GM12875 (cell line): ENCODE data around the gene MGAT3.

Experiments
- H3K4me3 ChIP-seq: one replicate; pipeline ENCODE4 v1.5.1; 2011; ENCODE audit warnings: low read depth, low read length, control low read depth
- TF ChIP-seq, protein P1 (sequence below): IDR thresholded peaks from 2 replicates; pipeline ENCODE4 v1.5.1; 2011; ENCODE audit warnings: low read depth, mild to moderate bottlenecking, control low read depth, inconsistent platforms, low read length, moderate library complexity, borderline replicate concordance; ENCODE audit not compliant: insufficient read depth

MGAT3 gene

DNA sequence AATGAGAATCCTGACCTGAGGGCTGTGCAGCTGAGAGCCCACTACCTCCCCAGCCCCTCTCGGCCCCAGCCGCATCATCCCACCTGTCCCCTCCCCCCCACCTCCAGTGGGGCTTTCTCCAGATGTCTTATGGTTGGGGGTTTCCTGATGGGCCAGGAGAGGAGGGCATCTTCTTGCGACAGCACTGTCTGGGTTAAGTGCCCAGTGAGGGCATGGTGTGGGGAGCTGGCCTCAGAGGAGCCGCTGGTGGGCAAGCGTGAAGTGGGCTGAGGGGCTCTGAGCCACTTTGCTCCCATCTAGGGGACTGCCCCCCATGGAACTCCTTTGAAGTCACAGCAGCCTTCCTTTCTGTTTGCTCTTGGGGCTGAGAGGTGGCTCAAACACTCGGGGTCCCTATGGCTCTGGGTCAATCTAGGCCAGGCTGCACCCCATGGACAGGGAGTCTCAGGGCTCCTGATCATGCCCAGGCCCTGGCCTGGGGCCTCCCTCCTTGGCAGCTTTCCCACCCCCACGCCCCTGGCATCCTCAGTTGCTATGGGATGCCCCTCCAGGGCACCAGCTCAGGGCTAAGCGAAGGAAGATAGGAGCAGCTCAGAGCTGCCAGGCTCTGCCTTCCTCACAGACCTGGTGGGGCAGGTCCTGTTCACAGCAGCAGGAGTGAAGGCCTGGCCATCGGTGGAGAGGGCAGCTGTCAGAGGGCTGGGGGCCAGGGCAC lies 34.3 kb downstream of the MGAT3 start:
- no peak overlapping the region for H3K4me3 ChIP-seq
- TF ChIP-seq, protein P1, sequence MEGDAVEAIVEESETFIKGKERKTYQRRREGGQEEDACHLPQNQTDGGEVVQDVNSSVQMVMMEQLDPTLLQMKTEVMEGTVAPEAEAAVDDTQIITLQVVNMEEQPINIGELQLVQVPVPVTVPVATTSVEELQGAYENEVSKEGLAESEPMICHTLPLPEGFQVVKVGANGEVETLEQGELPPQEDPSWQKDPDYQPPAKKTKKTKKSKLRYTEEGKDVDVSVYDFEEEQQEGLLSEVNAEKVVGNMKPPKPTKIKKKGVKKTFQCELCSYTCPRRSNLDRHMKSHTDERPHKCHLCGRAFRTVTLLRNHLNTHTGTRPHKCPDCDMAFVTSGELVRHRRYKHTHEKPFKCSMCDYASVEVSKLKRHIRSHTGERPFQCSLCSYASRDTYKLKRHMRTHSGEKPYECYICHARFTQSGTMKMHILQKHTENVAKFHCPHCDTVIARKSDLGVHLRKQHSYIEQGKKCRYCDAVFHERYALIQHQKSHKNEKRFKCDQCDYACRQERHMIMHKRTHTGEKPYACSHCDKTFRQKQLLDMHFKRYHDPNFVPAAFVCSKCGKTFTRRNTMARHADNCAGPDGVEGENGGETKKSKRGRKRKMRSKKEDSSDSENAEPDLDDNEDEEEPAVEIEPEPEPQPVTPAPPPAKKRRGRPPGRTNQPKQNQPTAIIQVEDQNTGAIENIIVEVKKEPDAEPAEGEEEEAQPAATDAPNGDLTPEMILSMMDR, result no peak

DNA sequence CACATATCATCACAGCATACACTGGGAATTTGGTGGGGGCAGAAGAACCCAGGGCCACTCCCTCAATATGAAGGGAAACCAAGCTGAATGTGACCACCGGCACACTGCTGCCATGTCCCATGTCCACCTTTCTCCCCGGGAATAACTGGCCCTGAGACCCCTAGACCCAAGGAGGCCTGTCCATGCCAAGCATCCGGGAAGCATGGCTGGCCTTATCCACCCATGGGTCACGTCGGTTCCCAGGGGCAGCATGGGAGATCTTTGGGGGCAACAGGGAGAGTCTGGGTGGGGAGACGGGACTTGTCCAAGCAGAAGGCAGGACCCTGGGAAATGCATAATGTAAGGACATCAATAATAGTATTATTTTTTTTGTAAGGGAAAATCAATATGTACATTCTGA lies 34.9 kb downstream of the MGAT3 start:
- TF ChIP-seq, protein P1, result no peak
- no peak overlapping the region for H3K4me3 ChIP-seq

DNA sequence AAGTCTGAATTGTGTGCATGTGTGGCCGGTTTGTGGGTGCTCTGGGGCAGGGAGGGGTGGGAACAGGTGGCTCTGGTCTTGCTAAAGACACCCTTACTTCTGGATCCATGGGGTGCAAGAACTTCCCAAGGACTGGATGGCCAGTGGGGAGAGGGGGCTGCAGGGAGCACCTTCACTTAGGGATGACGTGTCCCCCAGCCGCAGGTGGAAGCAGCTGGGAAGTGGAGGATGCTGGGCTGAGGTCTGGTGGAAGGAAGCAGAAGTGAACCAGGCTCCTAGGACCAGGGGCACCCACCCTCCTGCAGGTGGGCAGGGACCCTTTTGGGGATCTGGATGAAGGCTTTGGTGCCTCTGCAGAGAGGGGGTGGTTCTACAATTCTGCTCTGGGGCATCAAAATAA lies 35.4 kb downstream of the MGAT3 start:
- H3K4me3 ChIP-seq, result no peak overlapping the region
- TF ChIP-seq, protein P1, result no peak

DNA sequence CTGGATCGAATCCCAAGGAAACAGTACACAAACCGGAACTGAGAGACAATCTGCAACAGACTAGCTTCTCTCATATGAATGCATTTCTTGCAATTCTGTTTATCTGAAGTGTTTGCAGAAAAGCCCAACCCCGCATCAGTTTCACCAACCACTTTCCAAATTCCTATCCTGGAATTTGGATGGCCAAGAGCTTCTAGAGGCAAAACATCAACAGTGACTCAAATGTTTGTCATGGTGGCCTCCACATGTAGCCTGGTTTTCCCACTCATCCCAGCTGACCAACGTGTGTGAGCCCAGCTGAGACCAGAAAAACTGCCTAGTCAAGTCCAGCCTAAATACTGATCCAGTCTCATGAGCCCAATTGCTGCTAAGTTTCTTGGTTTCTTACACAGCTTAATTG lies 36.9 kb downstream of the MGAT3 start:
- TF ChIP-seq, protein P1, result no peak
- H3K4me3 ChIP-seq, result no peak overlapping the region

GRCh38 chr22:39494471-39495120 lies 37.8 kb downstream of the MGAT3 start:
- H3K4me3 ChIP-seq, result no peak overlapping the region
- TF ChIP-seq, protein P1, result no peak

- TF ChIP-seq, protein P1, result peak; percentile 83
- no peak overlapping the region for H3K4me3 ChIP-seq
Measured at GRCh38 chr22:39496131-39496838, 39.5 kb downstream of the MGAT3 start.
